ENCODE data around the gene GMEB2.
A peak's percentile ranks its signal among the peaks of the same experiment; 100 is the strongest.

GMEB2 gene

GRCh38 chr20:63558804-63559484, 68.0 kb downstream of the GMEB2 start:
- DNase-seq: no peak

GRCh38 chr20:63557481-63557891, 69.4 kb downstream of the GMEB2 start:
- no peak for DNase-seq

GRCh38 chr20:63556873-63557478, 69.9 kb downstream of the GMEB2 start:
- DNase-seq: no peak

- no peak for DNase-seq
These were observed 71.1 kb downstream of the GMEB2 start for GRCh38 chr20:63555661-63556381.

GRCh38 chr20:63554361-63555278, 72.3 kb downstream of the GMEB2 start:
- DNase-seq: no peak

- DNase-seq: peak in 1 of 2 experiments; percentile 60
These were observed 73.0 kb downstream of the GMEB2 start, which contains the start of gene FNDC11 for GRCh38 chr20:63553933-63554290. FNDC11 (plus strand) TSS chr20:63554159; CDS start chr20:63555664, 1,505 bp downstream.

GRCh38 chr20:63553251-63553932, 73.5 kb downstream of the GMEB2 start:
- peak; percentile 50 to 90 for DNase-seq

- no peak for DNase-seq
These were observed 74.2 kb downstream of the GMEB2 start for GRCh38 chr20:63552481-63553249.

- DNase-seq: no peak
These were observed 75.8 kb downstream of the GMEB2 start for GRCh38 chr20:63551068-63551467.

- DNase-seq: no peak
These were observed 77.1 kb downstream of the GMEB2 start for GRCh38 chr20:63549679-63550282.

- DNase-seq: no peak
These were observed 77.9 kb downstream of the GMEB2 start for GRCh38 chr20:63549019-63549418.

GRCh38 chr20:63548542-63548941, 78.4 kb downstream of the GMEB2 start:
- DNase-seq: no peak

- no peak for DNase-seq
These were observed 79.0 kb downstream of the GMEB2 start, which contains the start of gene SRMS for GRCh38 chr20:63547725-63548480. SRMS (minus strand) TSS chr20:63547749; CDS start chr20:63547463, 286 bp downstream.

GRCh38 chr20:63546956-63547724, 79.8 kb downstream of the GMEB2 start:
- DNase-seq: no peak

GRCh38 chr20:63546256-63546955, 80.5 kb downstream of the GMEB2 start:
- no peak for DNase-seq

- DNase-seq: peak; percentile 51 to 76
These were observed 81.1 kb downstream of the GMEB2 start for GRCh38 chr20:63545814-63546213.

GRCh38 chr20:63544958-63545516, 81.9 kb downstream of the GMEB2 start:
- peak in 1 of 2 experiments; percentile 41 for DNase-seq

GRCh38 chr20:63544241-63544957, 82.5 kb downstream of the GMEB2 start:
- DNase-seq: no peak
